Measurements from ENCODE around the gene TADA2B. TPM values are rescaled to one million over a fixed set of nuclear protein-coding genes. Genes with fewer than 3 reads are reported as not detected.

TADA2B gene
- total RNA-seq, 3 donors from 2014 or later (not counting 1 experiment from before 2014, with no cell fraction given), result 22.7 to 36.3 (median 35.9) TPM

- intact Hi-C loops (cut with micrococcal nuclease), result no loop called here
- no peak for TF ChIP-seq CTCF (IDR thresholded peaks at IDR 0.05)
- Mint-ChIP-seq H3K36me3 (no peaks in the 10 kb centered on the region), H3K4me1 (peaks cover 0 to 17% of the 10 kb centered on the region in 2 donors), H3K27ac (no peak overlapping the region), H3K27me3 (ENCODE audit: low read depth in 2 of 2) (no peaks in the 10 kb centered on the region), H3K4me3 (no peak overlapping the region), H3K9me3 (no peaks in the 10 kb centered on the region)
- H3K4me3 ChIP-seq (ENCODE audit: low read length), result no peak overlapping the region
- no peaks in the 10 kb centered on the region for H3K27me3 ChIP-seq (ENCODE audit: control insufficient read depth, insufficient read depth, low read length)
- DNase-seq, result no peak
- no peak for ATAC-seq
- H3K4me1 ChIP-seq (ENCODE audit: control insufficient read depth, insufficient read depth, low read length), result no peaks in the 10 kb centered on the region
- H3K36me3 ChIP-seq (ENCODE audit: control insufficient read depth, insufficient read depth, low read length), result peaks cover 40% of the 10 kb centered on the region
- H3K27ac ChIP-seq (ENCODE audit: low read length), result no peak overlapping the region
- WGBS (ENCODE audit: insufficient coverage), result 95% methylated on average over 16 of the region's 16 CpGs
- H3K9me3 ChIP-seq (ENCODE audit: control insufficient read depth, insufficient read depth, low read length), result no peaks in the 10 kb centered on the region
Observed at GRCh38 chr4:7023486-7023885, 19.7 kb upstream of the TADA2B start.

GRCh38 chr4:7023901-7024300 lies 19.3 kb upstream of the TADA2B start:
- DNase-seq (no peak), ATAC-seq (no peak)
- WGBS (ENCODE audit: insufficient coverage), result 94% methylated on average over 12 of the region's 12 CpGs
- Histone ChIP-seq H3K27me3 (ENCODE audit: control insufficient read depth, insufficient read depth, low read length) (no peaks in the 10 kb centered on the region), H3K4me3 (ENCODE audit: low read length) (no peak overlapping the region), H3K27ac (ENCODE audit: low read length) (no peak overlapping the region), H3K9me3 (ENCODE audit: control insufficient read depth, insufficient read depth, low read length) (no peaks in the 10 kb centered on the region), H3K36me3 (ENCODE audit: control insufficient read depth, insufficient read depth, low read length) (peaks cover 40% of the 10 kb centered on the region), H3K4me1 (ENCODE audit: control insufficient read depth, insufficient read depth, low read length) (no peaks in the 10 kb centered on the region)
- H3K9me3 Mint-ChIP-seq, result no peaks in the 10 kb centered on the region
- TF ChIP-seq CTCF (IDR thresholded peaks at IDR 0.05), result no peak
- no peaks in the 10 kb centered on the region for H3K27me3 Mint-ChIP-seq (ENCODE audit: low read depth in 2 of 2)
- H3K4me1 Mint-ChIP-seq, result peaks cover 0 to 17% of the 10 kb centered on the region in 2 donors
- no peak overlapping the region for H3K27ac Mint-ChIP-seq
- intact Hi-C loops (cut with micrococcal nuclease), result no loop called here
- no peaks in the 10 kb centered on the region for H3K36me3 Mint-ChIP-seq
- H3K4me3 Mint-ChIP-seq, result no peak overlapping the region

GRCh38 chr4:7024336-7024890 lies 18.8 kb upstream of the TADA2B start:
- no peaks in the 10 kb centered on the region for H3K9me3 Mint-ChIP-seq
- H3K36me3 ChIP-seq (ENCODE audit: control insufficient read depth, insufficient read depth, low read length), result peaks cover 40% of the 10 kb centered on the region
- no peak for TF ChIP-seq CTCF (IDR thresholded peaks at IDR 0.05)
- no peaks in the 10 kb centered on the region for H3K9me3 ChIP-seq (ENCODE audit: control insufficient read depth, insufficient read depth, low read length)
- H3K4me1 ChIP-seq (ENCODE audit: control insufficient read depth, insufficient read depth, low read length), result no peaks in the 10 kb centered on the region
- H3K27ac Mint-ChIP-seq, result no peak overlapping the region
- peaks cover 0 to 17% of the 10 kb centered on the region in 2 donors for H3K4me1 Mint-ChIP-seq
- ATAC-seq (no peak), DNase-seq (no peak)
- 95% methylated on average over 19 of the region's 19 CpGs for WGBS (ENCODE audit: insufficient coverage)
- H3K27me3 Mint-ChIP-seq (ENCODE audit: low read depth in 2 of 2), result no peaks in the 10 kb centered on the region
- H3K36me3 Mint-ChIP-seq, result no peaks in the 10 kb centered on the region
- no peaks in the 10 kb centered on the region for H3K27me3 ChIP-seq (ENCODE audit: control insufficient read depth, insufficient read depth, low read length)
- no peak overlapping the region for H3K4me3 Mint-ChIP-seq
- no peak overlapping the region for H3K4me3 ChIP-seq (ENCODE audit: low read length)
- H3K27ac ChIP-seq (ENCODE audit: low read length), result no peak overlapping the region
- intact Hi-C loops (cut with micrococcal nuclease), result no loop called here

GRCh38 chr4:7025040-7025602 lies 18.1 kb upstream of the TADA2B start:
- H3K36me3 ChIP-seq (ENCODE audit: control insufficient read depth, insufficient read depth, low read length), result peaks cover 43% of the 10 kb centered on the region
- no peak overlapping the region for H3K27ac ChIP-seq (ENCODE audit: low read length)
- Mint-ChIP-seq H3K9me3 (no peaks in the 10 kb centered on the region), H3K4me3 (no peak overlapping the region), H3K27me3 (ENCODE audit: low read depth in 2 of 2) (no peaks in the 10 kb centered on the region), H3K27ac (no peak overlapping the region), H3K4me1 (peaks cover 0 to 17% of the 10 kb centered on the region in 2 donors), H3K36me3 (no peaks in the 10 kb centered on the region)
- H3K27me3 ChIP-seq (ENCODE audit: control insufficient read depth, insufficient read depth, low read length), result no peaks in the 10 kb centered on the region
- no peak overlapping the region for H3K4me3 ChIP-seq (ENCODE audit: low read length)
- intact Hi-C loops (cut with micrococcal nuclease), result no loop called here
- WGBS (ENCODE audit: insufficient coverage), result 95% methylated on average over 28 of the region's 28 CpGs
- H3K4me1 ChIP-seq (ENCODE audit: control insufficient read depth, insufficient read depth, low read length), result no peaks in the 10 kb centered on the region
- H3K9me3 ChIP-seq (ENCODE audit: control insufficient read depth, insufficient read depth, low read length), result no peaks in the 10 kb centered on the region
- DNase-seq (no peak), ATAC-seq (no peak)
- no peak for TF ChIP-seq CTCF (IDR thresholded peaks at IDR 0.05)
